Head of caudate nucleus (tissue), 42 donors: Measurements from ENCODE around the gene SERINC5.
"Not testable (repeated sequence)": the region's sequence is repeated elsewhere in the genome, so short reads cannot be mapped to it uniquely, and the experiment has no call there.

Experiments used
- DNase-seq, 42 donors: peaks; one replicate each; pipeline versions ENCODE4 v3.0.0 to v3.0.0-alpha.2; 2020 to 2021; ENCODE audit warnings: mixed read lengths in 7 of 42
- intact Hi-C: fragments of 100-400 bp; cut with DNase I; formaldehyde crosslinking; loops from one replicate; pipeline ENCODE4 v1.15.0; 2022

The SERINC5 gene

GRCh38 chr5:80125962-80126480 lies 129.8 kb downstream of the SERINC5 start:
- DNase-seq = peak in 2 of 42 donors; percentile 19 to 28

GRCh38 chr5:80125022-80125961 lies 130.6 kb downstream of the SERINC5 start:
- intact Hi-C loops = no loop called here

More at GRCh38 chr5:80125962-80126480, 129.8 kb downstream of the SERINC5 start:
- intact Hi-C loops = no loop called here

GRCh38 chr5:80124121-80124918 lies 131.5 kb downstream of the SERINC5 start:
- intact Hi-C loops = no loop called here
- DNase-seq = no peak

More at GRCh38 chr5:80125022-80125961, 130.6 kb downstream of the SERINC5 start:
- DNase-seq = no peak

GRCh38 chr5:80122579-80122978 lies 133.3 kb downstream of the SERINC5 start:
- peak in 11 of 42 donors; percentile 5 to 41 (median 27) for DNase-seq
- intact Hi-C loops = no loop called here

GRCh38 chr5:80119372-80119771 lies 136.5 kb downstream of the SERINC5 start:
- intact Hi-C loops = no loop called here
- DNase-seq = no peak

GRCh38 chr5:80117446-80117845 lies 138.4 kb downstream of the SERINC5 start:
- DNase-seq = no peak
- intact Hi-C loops = no loop called here

- intact Hi-C loops = no loop called here
- no peak for DNase-seq
These were observed 139.4 kb downstream of the SERINC5 start for GRCh38 chr5:80116465-80116864.

GRCh38 chr5:80116000-80116399 lies 139.8 kb downstream of the SERINC5 start:
- intact Hi-C loops = no loop called here
- no peak for DNase-seq

GRCh38 chr5:80114860-80115259 lies 141.0 kb downstream of the SERINC5 start:
- intact Hi-C loops = no loop called here
- peak in 9 of 42 donors; percentile 16 to 63 (median 29) for DNase-seq

GRCh38 chr5:80111376-80111990 lies 144.4 kb downstream of the SERINC5 start:
- intact Hi-C loops = not testable (repeated sequence)
- peak in 1 of 42 donors; percentile 7 for DNase-seq

- intact Hi-C loops = no loop called here
- peak in 27 of 42 donors; percentile 10 to 62 (median 41) for DNase-seq
These were observed 146.0 kb downstream of the SERINC5 start for GRCh38 chr5:80109646-80110478.

- intact Hi-C loops = no loop called here
These were observed 148.9 kb downstream of the SERINC5 start for GRCh38 chr5:80106916-80107315.

GRCh38 chr5:80105698-80106439 lies 150.0 kb downstream of the SERINC5 start:
- intact Hi-C loops = no loop called here

More at GRCh38 chr5:80106916-80107315, 148.9 kb downstream of the SERINC5 start:
- DNase-seq = no peak

GRCh38 chr5:80103371-80103770 lies 152.5 kb downstream of the SERINC5 start:
- no peak for DNase-seq
- intact Hi-C loops = no loop called here

More at GRCh38 chr5:80105698-80106439, 150.0 kb downstream of the SERINC5 start:
- DNase-seq = no peak

GRCh38 chr5:80101993-80102392 lies 153.9 kb downstream of the SERINC5 start:
- intact Hi-C loops = no loop called here

GRCh38 chr5:80097451-80097850 lies 158.4 kb downstream of the SERINC5 start:
- intact Hi-C loops = no loop called here

More at GRCh38 chr5:80101993-80102392, 153.9 kb downstream of the SERINC5 start:
- no peak for DNase-seq

GRCh38 chr5:80094236-80094738 lies 161.6 kb downstream of the SERINC5 start:
- DNase-seq = no peak
- intact Hi-C loops = loop anchor here (5.0 kb wide), 2 partner anchors 183 to 578 kb away; no protein-coding TSS in a partner anchor

More at GRCh38 chr5:80097451-80097850, 158.4 kb downstream of the SERINC5 start:
- no peak for DNase-seq
